ENCODE measurements around the gene FADS1.

- TF ChIP-seq HDAC6 (IDR thresholded peaks at IDR 0.05; ENCODE audit: low read depth, low read length) (no peak), CTCF (IDR thresholded peaks at IDR 0.05; ENCODE audit: control extremely low read depth in 1 of 3, insufficient read depth in 1 of 3, low read depth in 1 of 3, low read length in 3 of 3) (no peak), EZH2 (IDR thresholded peaks at IDR 0.05; ENCODE audit: low read depth, low read length, severe bottlenecking) (no peak), EP300 (IDR thresholded peaks at IDR 0.05; ENCODE audit: borderline replicate concordance in 1 of 2, low read depth in 2 of 2, low read length in 2 of 2) (no peak), FOSL1 (IDR thresholded peaks at IDR 0.05; ENCODE audit: insufficient read depth, low read depth, low read length) (no peak), CREB1 (IDR thresholded peaks at IDR 0.05) (no peak)
Measured at GRCh38 chr11:61833471-61833870, 16.7 kb upstream of the FADS1 start.
